GM21619 (cell line): Measurements from ENCODE around the gene CCDC149.
"Not testable (repeated sequence)": the region's sequence is repeated elsewhere in the genome, so short reads cannot be mapped to it uniquely, and the experiment has no call there.

Source experiments
- ATAC-seq: cut with Tn5 transposase; IDR thresholded peaks from one replicate; pipeline ENCODE4 v1.9.1; 2021; ENCODE audit not compliant: unreplicated experiment

Gene CCDC149

DNA sequence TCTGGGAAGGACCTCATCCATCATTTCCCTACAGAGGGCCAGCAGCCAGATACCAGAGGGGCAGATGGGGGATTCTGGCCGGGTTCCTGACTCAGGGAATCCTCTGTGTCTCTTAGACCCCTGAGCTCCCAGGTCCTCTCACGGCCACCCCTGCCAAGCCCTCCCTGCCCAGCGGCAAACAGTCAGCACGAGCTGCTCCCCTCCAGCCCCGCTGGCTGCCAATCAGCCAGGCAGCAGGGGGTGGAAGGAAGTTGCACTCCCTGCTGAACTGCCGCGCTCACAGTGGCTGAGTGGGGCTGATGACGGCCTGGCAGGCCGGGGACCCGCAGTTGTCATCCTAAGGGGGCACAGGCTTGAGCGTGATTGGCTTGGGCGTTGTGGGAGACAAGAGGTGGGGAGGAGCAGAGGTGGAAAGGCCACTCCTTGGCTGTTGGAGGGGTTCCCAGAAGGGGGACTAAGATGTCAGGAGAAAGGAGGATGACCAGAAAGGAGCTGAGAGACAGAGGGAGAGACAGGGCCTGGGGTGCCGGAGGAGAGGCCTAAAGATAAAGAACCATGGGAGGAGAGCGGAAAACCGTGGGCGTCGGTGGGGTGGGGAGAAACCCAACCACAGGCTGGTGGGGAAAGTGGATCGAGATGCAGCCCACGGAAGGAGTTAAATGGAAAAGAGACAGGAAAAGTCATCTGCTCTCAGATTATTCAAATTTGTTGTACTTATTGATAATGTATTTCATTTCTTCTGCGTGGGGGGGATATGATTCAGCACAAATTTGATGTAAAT is 4.4 kb upstream of the CCDC149 start:
- no peak for ATAC-seq

DNA sequence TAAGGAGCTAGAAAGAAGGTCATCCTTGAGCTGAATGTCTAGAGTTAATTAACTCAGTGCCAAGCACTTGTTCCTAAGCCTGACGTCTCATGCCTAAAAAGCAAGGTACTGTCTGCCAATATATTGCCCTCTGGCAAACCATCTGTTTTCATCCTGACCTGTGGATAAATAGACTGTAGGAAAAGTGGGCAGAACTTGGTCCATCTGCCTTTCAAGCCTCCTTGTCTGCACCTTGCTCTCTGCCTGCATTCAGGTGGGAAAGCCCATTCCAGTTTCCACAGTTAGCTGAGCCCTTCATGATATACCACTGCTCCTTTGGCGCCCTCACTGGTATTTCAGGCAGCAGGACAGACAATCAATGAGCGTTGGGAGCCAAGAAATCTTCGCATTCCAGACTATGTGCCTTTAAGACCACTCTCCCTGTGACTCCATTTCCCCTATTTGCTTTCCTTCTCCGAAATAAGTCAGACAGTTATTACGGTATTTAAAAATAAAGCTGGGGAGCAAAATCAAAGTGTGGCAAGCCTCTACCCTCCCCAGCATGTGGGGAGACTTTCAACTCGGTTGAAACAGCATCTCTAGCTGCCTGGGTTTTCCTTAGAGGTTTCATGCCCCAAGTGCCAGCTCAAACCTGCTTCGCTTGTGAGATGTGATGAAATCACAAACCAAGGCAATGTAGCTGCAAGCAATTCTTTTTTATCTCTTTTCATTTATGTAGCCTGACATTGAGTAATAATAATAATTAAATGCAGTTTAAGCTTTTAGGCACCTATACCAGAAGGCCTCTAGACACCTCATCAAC is 2.5 kb upstream of the CCDC149 start:
- ATAC-seq: no peak

GRCh38 chr4:24914460-24914859 is 1.6 kb upstream of the CCDC149 start:
- no peak for ATAC-seq

- ATAC-seq: no peak
Observed at GRCh38 chr4:24913119-24913485, 260 bp upstream of the CCDC149 start.

DNA sequence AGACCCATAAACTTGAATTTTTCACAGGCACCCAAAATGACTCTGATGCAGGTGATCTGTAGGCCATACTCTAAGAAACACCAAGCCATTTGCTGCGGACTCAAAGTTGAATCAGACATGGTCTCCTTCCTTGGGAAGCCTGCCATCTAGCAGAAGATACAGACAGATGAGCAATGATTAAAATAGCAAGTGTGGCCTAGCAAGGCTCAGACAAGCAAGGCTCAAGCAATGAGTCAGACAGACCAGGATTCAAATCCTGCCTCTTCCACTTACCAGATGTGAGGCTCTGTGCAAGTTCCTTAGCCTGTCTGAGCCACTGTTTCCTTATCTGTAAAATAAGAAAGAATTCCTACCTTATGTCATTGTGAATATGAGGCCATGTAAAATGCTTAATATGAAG is 2.3 kb downstream of the CCDC149 start:
- no peak for ATAC-seq

GRCh38 chr4:24909606-24910005 is 3.2 kb downstream of the CCDC149 start:
- not testable (repeated sequence) for ATAC-seq

DNA sequence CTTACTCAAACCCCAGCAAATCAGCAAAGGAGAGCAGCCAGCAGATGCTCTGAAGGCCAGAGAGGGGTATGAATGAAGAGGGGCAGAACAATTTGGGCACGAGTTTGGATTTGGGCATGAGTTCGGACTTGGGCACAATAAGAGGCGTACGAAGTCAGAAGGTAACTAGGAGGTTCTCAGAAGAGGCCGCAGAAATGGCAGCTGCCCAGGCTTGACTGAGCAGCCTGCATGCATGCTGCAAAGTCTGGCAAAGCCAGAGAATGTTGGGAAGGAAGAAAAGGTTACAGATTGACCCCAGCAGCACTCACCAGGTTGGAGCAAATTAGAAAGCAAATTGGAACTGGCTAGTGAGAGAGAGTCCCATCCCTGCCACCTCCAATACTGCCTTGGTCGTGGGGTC is 15.2 kb downstream of the CCDC149 start:
- no peak for ATAC-seq

- no peak for ATAC-seq
Observed at GRCh38 chr4:24896977-24897376, 15.9 kb downstream of the CCDC149 start.

DNA sequence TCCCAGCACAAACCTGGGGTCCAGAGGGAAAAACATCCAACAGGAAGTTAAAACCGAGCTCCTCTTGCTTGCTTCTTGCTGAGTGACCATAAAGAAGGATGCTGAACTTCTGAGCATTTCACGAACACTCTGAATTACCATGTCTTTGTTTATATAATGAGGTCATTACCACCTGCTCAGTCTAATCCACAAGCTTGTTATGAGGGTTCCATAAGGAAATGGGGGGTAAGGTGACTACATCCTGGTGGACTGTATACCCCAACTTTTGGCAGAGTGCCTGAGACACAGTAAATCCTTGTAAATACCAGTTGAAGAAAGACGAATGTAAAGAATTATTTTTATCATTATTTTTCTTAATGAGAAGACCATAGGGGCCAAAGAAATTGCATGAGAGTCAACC is 16.8 kb downstream of the CCDC149 start:
- ATAC-seq: no peak

DNA sequence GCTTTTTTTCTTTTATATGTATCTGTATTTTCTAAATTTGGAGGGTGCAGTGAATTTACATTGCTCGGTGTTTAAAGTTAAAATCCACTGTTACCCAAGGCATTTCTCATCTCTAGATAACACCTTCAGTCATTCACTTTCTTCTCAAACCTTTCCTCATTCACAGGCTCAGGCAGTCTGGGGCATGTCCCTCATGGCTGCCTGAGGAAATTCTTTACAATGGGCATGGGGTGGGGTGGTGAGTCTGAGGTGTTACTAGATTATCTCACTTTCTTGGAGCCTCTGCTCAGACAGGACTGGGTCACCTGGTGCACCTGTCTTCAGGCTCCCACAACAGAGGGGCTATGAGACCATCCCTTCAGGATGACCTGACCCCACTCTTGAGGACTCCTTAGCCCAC is 17.4 kb downstream of the CCDC149 start:
- ATAC-seq: no peak

DNA sequence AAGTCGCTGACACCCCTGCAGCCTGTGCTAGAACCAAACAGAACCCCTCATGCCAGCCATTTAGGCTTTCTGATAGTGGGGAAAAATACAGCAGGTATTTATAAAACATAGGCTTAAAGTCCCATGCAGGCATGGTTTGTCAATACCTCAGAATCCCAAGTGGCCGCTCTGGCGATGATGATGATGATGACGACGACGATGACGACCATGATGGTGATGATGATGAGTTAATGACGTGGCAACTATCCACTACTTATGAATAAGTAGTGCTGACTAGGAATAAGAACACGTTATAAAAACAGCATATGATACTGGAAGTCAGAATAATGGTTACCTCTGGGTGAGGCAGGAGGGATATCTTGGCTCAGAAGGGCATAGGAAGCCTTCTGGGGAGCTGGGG is 18.0 kb downstream of the CCDC149 start:
- ATAC-seq: no peak

DNA sequence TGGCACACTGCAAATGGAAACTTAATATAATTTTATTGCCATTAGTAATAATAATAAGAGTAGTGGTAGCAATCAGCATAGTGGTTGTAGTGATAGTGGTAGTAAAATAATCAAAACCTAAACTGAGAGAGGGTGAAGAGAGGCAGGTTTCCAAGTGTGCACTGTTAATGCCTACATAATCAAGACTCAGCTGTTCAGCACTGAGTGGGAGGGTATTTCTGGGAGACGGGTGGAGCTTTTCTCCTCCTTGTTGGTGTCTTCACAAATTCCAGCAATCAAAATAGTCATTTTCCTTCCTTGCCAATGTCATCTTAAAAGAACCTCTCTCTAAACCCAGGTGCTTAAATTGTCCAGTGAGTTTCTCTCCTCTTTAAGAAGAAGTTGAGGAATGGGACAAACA is 18.6 kb downstream of the CCDC149 start:
- no peak for ATAC-seq

DNA sequence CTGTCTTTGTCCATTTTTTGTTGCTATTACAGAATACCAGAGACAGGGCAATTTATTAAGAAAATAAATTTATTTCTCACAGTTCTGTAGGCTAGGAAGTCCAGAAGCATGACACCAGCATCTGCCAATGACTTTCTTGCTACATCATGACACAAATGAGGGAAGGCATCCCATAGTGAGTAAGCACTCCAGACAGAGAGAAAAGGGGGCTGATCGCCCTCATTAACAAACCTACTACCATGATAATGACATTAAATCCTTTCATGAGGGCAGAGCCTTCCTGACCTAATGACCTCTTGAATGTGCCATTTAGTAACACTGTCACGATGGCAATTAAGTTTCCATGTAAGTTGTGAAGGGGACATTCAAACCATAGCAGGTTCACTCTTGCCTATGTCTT is 20.1 kb downstream of the CCDC149 start:
- ATAC-seq: no peak

- no peak for ATAC-seq
Observed at GRCh38 chr4:24892278-24892677, 20.6 kb downstream of the CCDC149 start.

GRCh38 chr4:24890561-24891126 is 22.2 kb downstream of the CCDC149 start:
- no peak for ATAC-seq

DNA sequence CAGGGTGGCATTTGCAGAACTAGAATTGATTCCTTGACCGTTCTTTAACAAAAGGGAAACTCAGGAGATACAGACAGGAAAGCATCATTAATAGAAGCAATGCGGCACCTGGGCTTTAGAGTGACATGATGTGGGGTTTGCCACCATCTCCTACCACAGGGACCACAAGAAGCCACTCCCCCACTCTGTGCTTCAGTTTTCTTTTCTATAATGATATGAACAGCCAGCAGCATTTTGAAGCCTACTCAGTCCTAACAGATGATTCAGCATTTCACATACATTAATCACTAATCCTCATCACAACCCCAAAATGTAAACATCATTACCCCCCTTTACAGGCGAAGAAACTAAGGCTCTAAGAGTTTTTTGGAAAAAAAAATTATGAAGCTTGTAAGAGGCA is 22.9 kb downstream of the CCDC149 start:
- no peak for ATAC-seq

- no peak for ATAC-seq
Observed at GRCh38 chr4:24888475-24889344, 24.1 kb downstream of the CCDC149 start.

DNA sequence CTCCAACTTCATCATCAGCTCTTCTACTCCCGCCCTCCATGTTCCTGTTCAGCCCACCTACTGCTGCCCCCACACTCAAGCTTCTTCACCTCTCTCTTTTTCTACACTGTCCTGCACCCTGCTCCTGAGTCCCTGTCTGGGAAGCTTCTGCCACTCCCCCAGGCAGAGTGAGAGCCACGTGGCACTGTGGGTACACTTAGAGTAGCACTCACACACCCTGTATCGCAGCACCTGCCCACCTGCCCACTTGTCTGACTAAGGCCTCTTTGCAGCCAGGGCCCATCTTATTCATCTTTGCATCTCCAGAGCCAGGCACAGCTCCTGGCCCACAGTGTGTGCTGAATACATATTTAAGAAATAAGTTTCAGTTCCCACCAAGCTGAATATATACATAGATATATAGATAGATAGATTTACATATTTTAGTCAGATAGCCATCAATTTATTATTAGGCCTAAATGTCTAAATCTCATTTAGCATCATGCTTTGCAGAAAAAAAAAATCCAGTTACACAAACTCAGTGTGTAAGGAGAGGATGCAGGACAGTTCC is 24.9 kb downstream of the CCDC149 start:
- no peak for ATAC-seq

- ATAC-seq: no peak
Observed at GRCh38 chr4:24886596-24886995, 26.2 kb downstream of the CCDC149 start.

GRCh38 chr4:24885342-24885741 is 27.5 kb downstream of the CCDC149 start:
- ATAC-seq: no peak

DNA sequence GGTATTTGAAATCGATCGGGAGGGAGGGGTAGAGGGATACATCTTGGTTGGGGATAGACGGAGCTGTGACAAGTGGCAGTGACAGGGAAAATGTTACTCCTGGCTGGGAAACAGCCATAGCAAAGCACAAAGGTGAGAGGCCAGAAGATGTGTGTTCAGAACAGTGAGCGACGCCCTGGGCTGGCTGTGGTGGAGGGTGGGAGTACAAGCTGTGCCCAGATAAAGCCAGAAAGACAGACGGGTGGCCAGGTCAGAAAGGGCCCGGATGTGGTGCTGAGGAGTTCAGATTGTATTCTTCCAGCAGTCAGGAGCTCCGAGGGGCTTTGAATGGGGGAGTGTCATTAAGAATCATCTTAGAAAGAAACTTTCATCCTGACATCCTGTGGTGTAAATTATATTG is 27.9 kb downstream of the CCDC149 start:
- no peak for ATAC-seq
